ENCODE measurements around the gene ARID3B. TPM values are rescaled to one million over a fixed set of nuclear protein-coding genes. Genes with fewer than 3 reads are reported as not detected.

Gene ARID3B
- total RNA-seq, 3 donors from 2014 or later = 5.2 to 6.0 (median 5.9) TPM

- peak overlapping the region; percentile 67 to 87 for H3K27ac ChIP-seq
- H3K4me1 ChIP-seq = no peaks in the 10 kb centered on the region
- peak; percentile 48 for TF ChIP-seq POLR2A (IDR thresholded peaks at IDR 0.05)
- peak; percentile 76 to 84 (median 80) for TF ChIP-seq POLR2AphosphoS5 (IDR thresholded peaks at IDR 0.05)
- no peak for TF ChIP-seq CTCF (IDR thresholded peaks at IDR 0.05)
- H3K9me3 ChIP-seq = no peaks in the 10 kb centered on the region
- intact Hi-C loops (cut with DNase I; ENCODE audit: low total_unique reads) = loop anchor here (5.0 kb wide), 1 partner anchor 424 kb away; the partner anchor contains the start of gene PPCDC
- H3K27me3 ChIP-seq = no peaks in the 10 kb centered on the region
- peak overlapping the region; percentile 53 to 63 (median 61) for H3K4me3 ChIP-seq
- H3K36me3 ChIP-seq = no peaks in the 10 kb centered on the region
- peak; percentile 93 to 96 for DNase-seq (ENCODE audit: low spot score in 2 of 2)
These were observed 57.3 kb downstream of the ARID3B start for GRCh38 chr15:74598126-74598842.

GRCh38 chr15:74599156-74599555 lies 58.1 kb downstream of the ARID3B start:
- no peak for TF ChIP-seq POLR2AphosphoS5 (IDR thresholded peaks at IDR 0.05)
- no peak for TF ChIP-seq POLR2A (IDR thresholded peaks at IDR 0.05)
- no peak for TF ChIP-seq CTCF (IDR thresholded peaks at IDR 0.05)
- Histone ChIP-seq H3K4me1 (no peaks in the 10 kb centered on the region), H3K4me3 (peak overlapping the region; percentile 53 to 63 (median 61)), H3K9me3 (no peaks in the 10 kb centered on the region), H3K27ac (peak overlapping the region; percentile 67 to 87), H3K27me3 (no peaks in the 10 kb centered on the region), H3K36me3 (no peaks in the 10 kb centered on the region)
- no peak for DNase-seq (ENCODE audit: low spot score in 2 of 2)
- intact Hi-C loops (cut with DNase I; ENCODE audit: low total_unique reads) = loop anchor here (5.0 kb wide), 1 partner anchor 423 kb away; the partner anchor contains the start of gene PPCDC

- Histone ChIP-seq H3K4me1 (no peaks in the 10 kb centered on the region), H3K9me3 (no peaks in the 10 kb centered on the region), H3K27me3 (no peaks in the 10 kb centered on the region), H3K36me3 (no peaks in the 10 kb centered on the region), H3K4me3 (no peak overlapping the region), H3K27ac (no peak overlapping the region)
- no peak for TF ChIP-seq POLR2A (IDR thresholded peaks at IDR 0.05)
- no peak for TF ChIP-seq POLR2AphosphoS5 (IDR thresholded peaks at IDR 0.05)
- TF ChIP-seq CTCF (IDR thresholded peaks at IDR 0.05) = no peak
- intact Hi-C loops (cut with DNase I; ENCODE audit: low total_unique reads) = no loop called here
- DNase-seq (ENCODE audit: low spot score in 2 of 2) = no peak
These were observed 62.2 kb downstream of the ARID3B start for GRCh38 chr15:74603026-74603788.

GRCh38 chr15:74603789-74604705 lies 63.0 kb downstream of the ARID3B start:
- intact Hi-C loops (cut with DNase I; ENCODE audit: low total_unique reads) = no loop called here
- H3K4me1 ChIP-seq = no peaks in the 10 kb centered on the region
- H3K27me3 ChIP-seq = no peaks in the 10 kb centered on the region
- no peaks in the 10 kb centered on the region for H3K36me3 ChIP-seq
- no peak overlapping the region for H3K4me3 ChIP-seq
- DNase-seq (ENCODE audit: low spot score in 2 of 2) = no peak
- H3K9me3 ChIP-seq = no peaks in the 10 kb centered on the region
- no peak overlapping the region for H3K27ac ChIP-seq
- no peak for TF ChIP-seq POLR2A (IDR thresholded peaks at IDR 0.05)
- no peak for TF ChIP-seq CTCF (IDR thresholded peaks at IDR 0.05)

Measured in breast epithelium (tissue), 4 donors.